ENCODE measurements around the gene SEMA4C. TPM values are rescaled to one million over a fixed set of nuclear protein-coding genes. Genes with fewer than 3 reads are reported as not detected.

SEMA4C gene
- polyA plus RNA-seq, 1 donor (not counting 4 experiments of a cell fraction or from before 2014, with no cell fraction given), result 7.5 TPM

DNA sequence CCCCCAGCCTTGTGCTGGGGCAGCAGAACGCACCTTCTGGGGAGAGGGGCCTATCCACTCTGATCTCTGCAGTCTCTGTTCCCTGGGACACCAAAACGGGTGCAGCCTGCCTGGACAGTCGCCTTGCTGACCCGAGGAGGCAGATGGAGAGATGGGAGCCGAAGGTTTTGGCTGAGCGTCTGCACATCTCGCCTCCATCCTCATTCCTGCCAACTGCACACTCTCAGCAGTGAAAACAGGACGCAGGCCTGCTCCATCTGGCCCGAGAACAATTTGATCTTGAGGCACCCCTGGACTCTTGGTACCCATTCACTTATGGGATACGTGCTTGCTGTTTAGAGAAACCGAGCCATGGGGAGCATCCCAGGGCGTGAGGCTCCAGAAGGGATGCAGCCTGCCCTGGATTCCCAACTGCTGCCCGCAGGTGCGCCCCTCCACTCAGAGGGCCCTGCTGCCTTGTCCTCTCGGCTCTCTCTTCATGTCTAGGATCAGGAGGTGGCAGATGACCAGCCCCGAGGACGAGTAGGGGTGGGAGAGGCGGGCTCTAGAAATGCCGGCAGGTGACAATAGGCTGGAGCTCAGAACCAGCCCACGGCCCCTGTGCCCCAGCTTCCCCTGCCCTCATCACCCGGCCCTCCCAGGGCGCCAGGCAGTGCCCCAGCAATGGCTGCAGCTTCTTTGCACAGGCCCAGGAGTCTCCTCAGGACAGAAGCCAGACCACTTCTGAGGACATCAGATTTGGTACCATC lies 9.1 kb upstream of the SEMA4C start:
- no peak overlapping the region for H3K4me2 ChIP-seq (ENCODE audit: control insufficient read depth, extremely low read depth, insufficient read depth, low read depth, low read length)
- DNase-seq (ENCODE audit: low read depth, low spot score), result no peak
- no peaks in the 10 kb centered on the region for H3K79me2 ChIP-seq (ENCODE audit: control insufficient read depth, insufficient read depth, low read length)
- dilution Hi-C loops (cut with MboI; ENCODE audit: extremely low pct_ligation_motif_present, low sequenced_read_pairs), result no loop called here
- H3K9ac ChIP-seq (ENCODE audit: control insufficient read depth, extremely low read depth, insufficient read depth, low read length), result no peak overlapping the region
- H3K27me3 ChIP-seq (ENCODE audit: control insufficient read depth, extremely low read depth, insufficient read depth, low read length), result peaks cover 3% of the 10 kb centered on the region
- peaks cover 3% of the 10 kb centered on the region for H3K9me1 ChIP-seq (ENCODE audit: control insufficient read depth, extremely low read depth, insufficient read depth, low read length)
- H3K4me3 ChIP-seq (ENCODE audit: control insufficient read depth in 2 of 3, extremely low read depth in 1 of 3, insufficient read depth in 2 of 3, low read depth in 1 of 3, low read length in 3 of 3), result no peak overlapping the region
- H3K4me1 ChIP-seq (ENCODE audit: control insufficient read depth, extremely low read depth, insufficient read depth, low read length), result peaks cover 36% of the 10 kb centered on the region
- FAIRE-seq, result no peak
- no peaks in the 10 kb centered on the region for H4K20me1 ChIP-seq (ENCODE audit: control insufficient read depth, extremely low read depth, insufficient read depth, low read length)
- TF ChIP-seq EZH2 (IDR thresholded peaks at IDR 0.05; ENCODE audit: low read length) (no peak), CTCF (optimal IDR thresholded peaks at IDR 0.05 in 1 of 3, IDR thresholded peaks at IDR 0.05 in 1 of 3, conservative IDR thresholded peaks at IDR 0.05 in 1 of 3; ENCODE audit: extremely low read depth in 1 of 3, insufficient read depth in 2 of 3, low read length in 3 of 3) (no peak)
- H2AFZ ChIP-seq (ENCODE audit: control insufficient read depth, low read length), result no peak overlapping the region
- H3K36me3 ChIP-seq (ENCODE audit: control insufficient read depth in 2 of 2, extremely low read depth in 1 of 2, insufficient read depth in 2 of 2, low read length in 2 of 2), result no peaks in the 10 kb centered on the region
- H3K27ac ChIP-seq (ENCODE audit: control insufficient read depth, insufficient read depth, low read length), result no peak overlapping the region
- H3K9me3 ChIP-seq (ENCODE audit: control insufficient read depth, low read depth, low read length), result no peaks in the 10 kb centered on the region

DNA sequence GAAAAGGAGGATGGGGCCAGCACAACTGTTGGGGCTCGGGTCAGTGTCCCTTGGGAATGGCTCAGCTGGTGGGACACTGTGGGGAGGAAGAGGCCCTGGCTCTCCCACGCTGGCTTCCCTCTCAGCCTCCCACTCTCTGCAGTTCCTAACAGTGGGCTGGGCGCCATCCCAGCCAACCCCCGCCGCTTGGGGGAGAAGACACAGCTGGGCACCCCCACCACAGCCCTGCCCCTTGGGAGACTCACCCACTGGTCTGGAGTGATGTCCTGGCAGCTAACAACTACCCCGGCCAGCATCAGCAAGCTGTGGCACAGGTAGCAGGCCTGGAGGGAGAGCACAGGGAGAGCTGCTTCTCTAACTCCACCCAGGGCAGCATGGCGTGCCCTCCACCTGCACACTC lies 8.3 kb upstream of the SEMA4C start:
- no peaks in the 10 kb centered on the region for H3K36me3 ChIP-seq (ENCODE audit: control insufficient read depth in 2 of 2, extremely low read depth in 1 of 2, insufficient read depth in 2 of 2, low read length in 2 of 2)
- H3K9me3 ChIP-seq (ENCODE audit: control insufficient read depth, low read depth, low read length), result no peaks in the 10 kb centered on the region
- dilution Hi-C loops (cut with MboI; ENCODE audit: extremely low pct_ligation_motif_present, low sequenced_read_pairs), result no loop called here
- H3K27me3 ChIP-seq (ENCODE audit: control insufficient read depth, extremely low read depth, insufficient read depth, low read length), result peaks cover 3% of the 10 kb centered on the region
- no peak overlapping the region for H2AFZ ChIP-seq (ENCODE audit: control insufficient read depth, low read length)
- FAIRE-seq (no peak), DNase-seq (ENCODE audit: low read depth, low spot score) (no peak)
- no peaks in the 10 kb centered on the region for H4K20me1 ChIP-seq (ENCODE audit: control insufficient read depth, extremely low read depth, insufficient read depth, low read length)
- no peak overlapping the region for H3K27ac ChIP-seq (ENCODE audit: control insufficient read depth, insufficient read depth, low read length)
- TF ChIP-seq EZH2 (IDR thresholded peaks at IDR 0.05; ENCODE audit: low read length) (no peak), CTCF (optimal IDR thresholded peaks at IDR 0.05 in 1 of 3, IDR thresholded peaks at IDR 0.05 in 1 of 3, conservative IDR thresholded peaks at IDR 0.05 in 1 of 3; ENCODE audit: extremely low read depth in 1 of 3, insufficient read depth in 2 of 3, low read length in 3 of 3) (no peak)
- no peak overlapping the region for H3K4me3 ChIP-seq (ENCODE audit: control insufficient read depth in 2 of 3, extremely low read depth in 1 of 3, insufficient read depth in 2 of 3, low read depth in 1 of 3, low read length in 3 of 3)
- H3K4me2 ChIP-seq (ENCODE audit: control insufficient read depth, extremely low read depth, insufficient read depth, low read depth, low read length), result no peak overlapping the region
- H3K79me2 ChIP-seq (ENCODE audit: control insufficient read depth, insufficient read depth, low read length), result no peaks in the 10 kb centered on the region
- H3K9ac ChIP-seq (ENCODE audit: control insufficient read depth, extremely low read depth, insufficient read depth, low read length), result no peak overlapping the region
- peaks cover 3% of the 10 kb centered on the region for H3K9me1 ChIP-seq (ENCODE audit: control insufficient read depth, extremely low read depth, insufficient read depth, low read length)
- peaks cover 33% of the 10 kb centered on the region for H3K4me1 ChIP-seq (ENCODE audit: control insufficient read depth, extremely low read depth, insufficient read depth, low read length)
